Stimulated activated CD4-positive, alpha-beta T cell treated with anti-CD3 and anti-CD28 coated beads, Interleukin-12 subunit alpha, Interleukin-12 subunit beta, amount 100 ng/mL, for 48 hours (primary cell): ENCODE measurements around the gene PDE8B.

Experiments used
- DNase-seq, 3 donors: peaks; one replicate each; pipeline ENCODE4 v3.0.0-alpha.2; 2020; ENCODE audit warnings: low read depth in 2 of 3, low spot score in 1 of 3

PDE8B gene

GRCh38 chr5:77210091-77210963, at the start of gene PDE8B:
Gene PDE8B, plus strand, starts transcription at chr5:77210680. Its CDS starts 246 bp downstream, at chr5:77210926.
- no peak for DNase-seq

DNA sequence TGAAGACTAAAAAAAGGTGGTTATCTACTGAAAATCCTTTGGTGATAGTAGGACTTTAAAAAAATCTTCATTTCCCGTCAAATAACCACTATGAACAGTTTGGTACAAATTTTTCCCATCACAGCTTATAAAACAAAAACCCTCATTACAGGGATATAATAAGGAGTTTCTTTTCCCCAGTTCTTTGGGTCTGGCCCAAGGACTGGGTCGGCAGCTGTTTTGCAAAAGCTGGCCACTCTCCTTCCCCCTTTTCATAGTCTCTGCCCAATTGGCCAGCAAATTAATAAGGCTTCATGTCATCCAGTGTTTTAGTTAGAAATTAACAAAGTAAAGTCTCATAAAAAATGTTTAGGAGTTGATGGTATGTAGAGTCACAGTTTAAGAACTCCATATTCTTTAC, 47.0 kb upstream of the PDE8B start:
- no peak for DNase-seq

DNA sequence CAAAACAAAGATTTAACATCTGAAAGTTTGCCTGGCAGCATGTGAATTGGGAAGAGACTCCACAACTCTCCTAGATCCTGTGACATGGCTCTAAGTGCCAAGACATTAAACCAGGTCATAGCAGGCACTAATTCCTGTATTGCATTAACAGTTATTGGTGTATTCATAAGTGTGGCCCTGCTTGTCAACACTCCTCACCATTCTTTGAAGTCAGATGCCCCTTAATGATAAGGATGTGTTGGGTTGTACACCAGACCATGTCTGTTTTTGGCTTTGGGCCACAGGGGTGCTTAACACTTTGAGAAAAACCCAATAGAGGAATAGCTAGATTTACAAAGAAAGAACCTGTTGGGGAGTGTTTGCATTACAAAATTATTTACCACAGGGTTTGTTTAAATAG, 43.4 kb upstream of the PDE8B start:
- DNase-seq = no peak

DNA sequence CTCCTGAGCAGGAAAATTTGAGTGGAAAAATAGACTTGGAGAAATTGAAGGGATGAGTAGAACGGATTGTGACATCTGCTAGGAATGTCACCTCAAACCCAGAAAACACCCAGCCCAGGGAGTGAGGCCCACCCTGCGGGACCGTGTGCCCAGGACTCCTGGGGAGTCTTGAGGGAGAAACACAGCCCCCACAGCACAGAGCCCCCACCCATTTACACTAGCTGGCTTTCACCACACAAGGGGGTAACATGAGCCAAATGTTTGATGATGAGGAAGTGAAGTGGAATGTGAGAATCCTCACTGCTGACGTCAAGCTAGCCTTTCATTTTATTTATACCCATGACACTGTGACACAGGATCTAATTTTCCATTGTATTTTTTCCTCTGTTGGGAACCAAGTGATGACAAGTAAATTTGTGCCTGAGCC, 42.8 kb upstream of the PDE8B start:
- no peak for DNase-seq

DNA sequence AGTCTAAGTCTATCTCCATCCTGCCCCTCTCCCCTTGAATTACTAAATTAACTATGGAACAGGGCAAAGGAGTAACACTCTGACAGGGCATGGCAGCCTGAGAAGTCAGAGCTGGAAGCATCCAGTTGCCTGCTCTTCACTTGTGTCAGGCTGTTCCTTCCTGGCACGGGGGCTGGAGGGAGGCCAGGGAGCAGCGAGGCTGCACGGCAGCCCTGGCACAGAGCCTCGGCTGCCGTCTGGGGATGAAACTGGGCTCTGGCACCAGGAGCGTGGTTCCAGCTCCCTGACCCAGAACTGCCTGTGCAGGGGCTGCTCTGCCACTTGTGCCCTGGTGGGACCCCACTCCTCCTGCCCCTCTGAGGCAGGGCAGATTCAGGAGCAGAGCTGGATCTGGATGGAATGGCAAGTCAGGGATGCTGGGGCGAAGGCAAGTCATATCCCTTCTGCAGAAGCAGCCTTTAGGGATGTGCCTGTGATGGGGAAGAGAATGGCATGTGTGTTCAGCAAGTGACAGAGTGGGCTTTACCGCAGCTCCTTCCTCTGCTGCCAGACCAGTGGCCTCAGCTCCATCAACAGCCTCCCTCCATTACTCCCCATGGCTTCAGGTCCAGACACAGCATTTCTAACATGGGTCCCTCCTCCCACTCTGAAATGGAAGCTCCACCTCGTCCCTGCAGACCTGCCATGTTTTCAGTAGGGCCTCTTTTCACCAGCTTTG, 42.2 kb upstream of the PDE8B start:
- no peak for DNase-seq

GRCh38 chr5:77168879-77169244, 41.6 kb upstream of the PDE8B start:
- no peak for DNase-seq

- DNase-seq = no peak
These were observed 40.1 kb upstream of the PDE8B start for GRCh38 chr5:77170196-77170890.

- DNase-seq = no peak
These were observed 39.2 kb upstream of the PDE8B start for GRCh38 chr5:77171141-77171910.

DNA sequence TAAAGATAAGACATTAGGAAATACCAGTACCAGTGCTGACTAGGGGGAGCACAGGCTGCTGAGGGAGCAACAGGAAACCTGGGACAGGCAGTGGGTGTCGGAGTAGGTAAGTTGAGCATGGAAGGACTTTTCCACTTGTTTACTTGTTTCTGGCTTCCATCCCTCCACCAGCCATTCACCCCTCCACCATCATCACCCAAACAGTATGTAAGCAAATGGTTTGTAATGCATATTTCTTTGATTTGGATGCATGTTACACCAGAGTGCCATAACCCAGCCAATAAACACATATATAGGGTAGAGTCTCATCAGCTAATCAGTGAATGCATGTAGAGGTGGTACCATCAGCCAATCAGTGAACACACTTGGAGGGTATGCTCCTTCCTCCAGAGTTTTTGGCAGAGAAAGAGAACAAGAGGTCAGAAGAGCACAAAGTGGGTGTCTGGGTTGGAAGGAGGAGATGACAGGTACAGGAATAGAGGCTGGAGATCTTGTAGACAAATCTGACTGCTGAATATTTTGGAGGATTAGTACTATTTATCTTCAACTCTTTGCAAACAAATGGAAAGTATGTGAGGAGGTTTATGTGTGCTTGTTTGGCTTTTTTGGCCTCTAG, 37.7 kb upstream of the PDE8B start:
- no peak for DNase-seq

- no peak for DNase-seq
These were observed 36.0 kb upstream of the PDE8B start for GRCh38 chr5:77174526-77174925.

- DNase-seq = no peak
These were observed 35.2 kb upstream of the PDE8B start for GRCh38 chr5:77175231-77175630.

- DNase-seq = no peak
These were observed 34.1 kb upstream of the PDE8B start for GRCh38 chr5:77176429-77176828.

GRCh38 chr5:77177576-77177975, 32.9 kb upstream of the PDE8B start:
- no peak for DNase-seq

DNA sequence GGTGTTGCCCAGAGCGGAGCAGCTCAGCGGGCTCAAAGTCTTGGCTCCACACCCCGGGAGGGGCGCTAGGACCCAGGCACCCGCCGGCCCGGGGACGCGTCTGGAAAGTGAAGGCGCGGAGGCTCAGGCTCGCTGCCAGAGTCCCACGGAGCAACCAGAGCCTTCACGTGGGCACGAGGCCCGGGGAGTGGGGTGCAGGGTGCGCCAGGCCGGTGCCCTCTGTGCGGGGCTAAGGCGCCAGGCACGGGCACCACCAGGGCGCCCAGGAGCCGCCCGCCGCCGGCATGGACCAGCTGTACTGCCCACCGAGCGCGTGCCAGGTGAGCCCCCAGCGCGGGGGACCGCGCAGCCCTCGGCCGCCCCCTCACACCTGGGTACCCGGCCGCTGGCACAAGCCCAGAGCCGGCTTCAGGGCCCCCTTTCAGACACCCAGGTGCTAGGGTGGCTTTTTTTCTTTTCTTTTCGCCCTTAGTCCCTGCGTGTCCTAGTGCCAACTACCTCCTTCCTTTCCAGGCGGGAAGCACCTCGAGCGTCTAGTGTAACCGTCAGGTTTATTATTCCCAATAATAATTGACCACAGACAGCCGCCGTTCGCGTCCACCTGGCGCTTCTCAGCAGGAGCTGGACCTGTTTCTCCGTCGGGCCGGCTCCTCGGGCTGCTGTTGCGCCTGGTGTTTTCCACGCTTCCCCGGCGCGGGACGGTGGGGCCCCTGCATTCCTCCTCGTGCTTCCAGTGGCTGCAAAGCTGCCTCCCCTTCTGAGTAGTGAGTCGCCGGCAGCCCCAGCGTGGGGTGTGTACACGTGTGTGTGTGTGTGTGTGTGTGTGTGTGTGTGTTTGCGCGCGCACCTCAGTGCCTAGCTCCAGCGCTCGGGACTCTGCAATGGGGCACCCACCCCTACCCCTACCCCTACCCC, 30.1 kb upstream of the PDE8B start:
- DNase-seq = no peak

DNA sequence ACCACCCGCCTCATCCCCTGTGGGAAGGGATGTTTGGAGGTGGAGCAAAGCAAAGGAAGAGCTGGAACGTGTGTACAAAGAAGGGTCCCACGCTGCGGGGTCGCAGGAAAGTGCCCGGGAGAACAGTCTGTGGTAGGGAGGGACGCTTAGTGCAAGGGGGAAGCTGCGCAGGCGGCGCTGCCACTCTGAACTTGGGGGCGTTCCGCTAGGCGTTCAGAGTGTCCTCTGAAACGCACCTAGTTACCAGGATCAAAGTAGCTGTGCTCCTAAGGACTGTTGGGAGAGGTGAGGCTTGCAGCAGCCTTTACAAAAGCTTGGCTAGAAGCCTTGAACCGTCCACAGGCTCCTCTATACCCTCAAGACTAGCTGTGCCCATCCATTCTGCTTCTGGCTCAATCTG, 29.3 kb upstream of the PDE8B start:
- DNase-seq = no peak

- no peak for DNase-seq
These were observed 28.7 kb upstream of the PDE8B start for GRCh38 chr5:77181596-77182304.

DNA sequence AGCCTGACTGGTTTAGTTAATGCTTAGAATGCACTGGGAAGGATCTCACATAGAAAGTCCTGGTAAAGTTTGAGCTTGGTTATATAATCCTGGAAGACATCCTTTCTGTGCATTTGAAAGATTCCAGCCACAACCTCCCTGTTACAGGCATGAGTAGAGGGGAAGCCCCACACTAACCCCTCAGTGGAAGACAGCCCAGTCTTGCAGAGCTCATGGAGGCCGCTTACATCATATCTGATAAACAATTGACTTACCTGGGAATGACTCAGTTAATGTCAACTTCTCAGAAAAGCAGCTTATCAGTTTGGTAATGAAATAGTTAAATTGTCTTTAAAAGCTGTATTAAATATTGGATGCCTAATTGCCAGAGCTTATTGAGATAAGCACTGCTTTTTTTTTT, 28.1 kb upstream of the PDE8B start:
- DNase-seq = no peak

- DNase-seq = no peak
These were observed 23.7 kb upstream of the PDE8B start for GRCh38 chr5:77186652-77187370.
